ENCODE results near the gene DDX41. TPM values are rescaled to one million over a fixed set of nuclear protein-coding genes. Genes with fewer than 3 reads are reported as not detected.

Gene DDX41
- total RNA-seq, 1 donor from 2014 or later = 174 TPM

DNA sequence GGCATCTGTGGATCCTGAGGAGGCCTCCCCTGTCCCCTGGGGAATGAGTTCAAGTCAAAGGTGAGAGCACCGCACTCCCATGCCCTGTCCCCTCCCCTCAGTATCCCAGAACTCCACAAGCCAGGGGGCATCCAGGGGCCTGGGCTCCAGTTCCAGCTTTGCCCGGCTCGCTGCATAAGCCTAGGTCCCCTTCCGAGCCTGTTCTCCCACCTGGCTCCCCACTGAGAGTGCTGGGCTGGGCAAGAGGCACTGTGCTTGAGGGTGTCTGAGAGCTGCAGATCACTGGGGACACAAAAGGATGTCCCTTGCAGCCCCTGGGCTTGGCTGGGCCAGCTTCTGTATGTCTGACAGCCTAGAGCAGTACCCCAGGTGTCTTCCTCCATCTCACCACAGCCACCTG lies 11.7 kb downstream of the DDX41 start:
- TF ChIP-seq, protein P1, sequence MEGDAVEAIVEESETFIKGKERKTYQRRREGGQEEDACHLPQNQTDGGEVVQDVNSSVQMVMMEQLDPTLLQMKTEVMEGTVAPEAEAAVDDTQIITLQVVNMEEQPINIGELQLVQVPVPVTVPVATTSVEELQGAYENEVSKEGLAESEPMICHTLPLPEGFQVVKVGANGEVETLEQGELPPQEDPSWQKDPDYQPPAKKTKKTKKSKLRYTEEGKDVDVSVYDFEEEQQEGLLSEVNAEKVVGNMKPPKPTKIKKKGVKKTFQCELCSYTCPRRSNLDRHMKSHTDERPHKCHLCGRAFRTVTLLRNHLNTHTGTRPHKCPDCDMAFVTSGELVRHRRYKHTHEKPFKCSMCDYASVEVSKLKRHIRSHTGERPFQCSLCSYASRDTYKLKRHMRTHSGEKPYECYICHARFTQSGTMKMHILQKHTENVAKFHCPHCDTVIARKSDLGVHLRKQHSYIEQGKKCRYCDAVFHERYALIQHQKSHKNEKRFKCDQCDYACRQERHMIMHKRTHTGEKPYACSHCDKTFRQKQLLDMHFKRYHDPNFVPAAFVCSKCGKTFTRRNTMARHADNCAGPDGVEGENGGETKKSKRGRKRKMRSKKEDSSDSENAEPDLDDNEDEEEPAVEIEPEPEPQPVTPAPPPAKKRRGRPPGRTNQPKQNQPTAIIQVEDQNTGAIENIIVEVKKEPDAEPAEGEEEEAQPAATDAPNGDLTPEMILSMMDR (conservative IDR thresholded peaks at IDR 0.05; ENCODE audit: low read depth, low read length) = no peak
- H3K4me3 ChIP-seq (ENCODE audit: low read depth, low read length) = no peak overlapping the region
- no peak for DNase-seq (ENCODE audit: low read depth)

DNA sequence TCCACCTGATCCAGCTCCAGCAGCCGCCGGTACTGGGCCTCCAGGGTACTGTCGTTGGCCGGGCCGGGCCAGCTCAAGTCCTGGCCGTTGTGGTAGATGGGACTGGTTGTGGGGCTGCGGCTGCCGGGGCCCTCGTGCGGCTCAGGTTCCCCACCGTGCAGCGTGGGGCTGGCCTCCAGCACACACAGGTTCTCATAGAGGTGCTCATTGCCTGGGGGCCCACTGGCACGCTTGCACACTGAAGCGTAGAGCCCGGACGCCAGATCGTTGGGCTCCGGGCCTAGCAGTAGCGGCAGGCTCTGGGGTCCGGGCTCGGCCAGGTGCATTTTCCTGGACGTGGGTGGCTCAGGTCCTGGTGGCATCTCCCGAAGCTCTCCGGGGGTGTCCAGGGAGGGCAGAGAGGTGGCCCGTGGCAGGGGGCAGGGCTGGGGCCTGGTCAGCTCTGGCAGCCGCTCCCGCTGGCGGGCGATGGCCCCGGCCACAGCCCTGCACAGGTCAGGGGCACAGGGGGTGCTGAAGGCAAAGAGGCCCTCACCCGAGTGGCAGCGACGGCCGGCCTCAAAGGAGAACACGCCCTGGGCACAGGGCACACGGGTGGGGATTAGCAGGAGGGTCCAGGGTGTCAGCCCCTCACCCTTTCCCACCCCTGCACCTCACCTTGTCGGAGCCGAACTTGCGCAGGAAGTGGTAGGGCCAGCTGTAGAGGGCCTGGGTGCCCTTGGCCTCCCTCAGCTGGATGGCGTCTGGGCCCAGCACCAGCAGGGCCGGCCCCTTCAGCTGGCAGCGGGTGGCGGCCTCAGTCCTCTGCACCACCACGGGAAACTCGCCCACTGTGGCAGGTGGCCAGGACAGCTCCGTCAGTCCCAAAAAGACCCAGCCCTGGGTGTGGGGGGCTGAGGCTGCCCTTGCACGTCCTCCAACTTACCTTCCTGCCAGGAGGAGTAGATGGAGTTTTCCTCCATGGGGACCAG lies 12.4 kb downstream of the DDX41 start:
- TF ChIP-seq, protein P1 (conservative IDR thresholded peaks at IDR 0.05; ENCODE audit: low read depth, low read length) = no peak
- no peak overlapping the region for H3K4me3 ChIP-seq (ENCODE audit: low read depth, low read length)
- no peak for DNase-seq (ENCODE audit: low read depth)

DNA sequence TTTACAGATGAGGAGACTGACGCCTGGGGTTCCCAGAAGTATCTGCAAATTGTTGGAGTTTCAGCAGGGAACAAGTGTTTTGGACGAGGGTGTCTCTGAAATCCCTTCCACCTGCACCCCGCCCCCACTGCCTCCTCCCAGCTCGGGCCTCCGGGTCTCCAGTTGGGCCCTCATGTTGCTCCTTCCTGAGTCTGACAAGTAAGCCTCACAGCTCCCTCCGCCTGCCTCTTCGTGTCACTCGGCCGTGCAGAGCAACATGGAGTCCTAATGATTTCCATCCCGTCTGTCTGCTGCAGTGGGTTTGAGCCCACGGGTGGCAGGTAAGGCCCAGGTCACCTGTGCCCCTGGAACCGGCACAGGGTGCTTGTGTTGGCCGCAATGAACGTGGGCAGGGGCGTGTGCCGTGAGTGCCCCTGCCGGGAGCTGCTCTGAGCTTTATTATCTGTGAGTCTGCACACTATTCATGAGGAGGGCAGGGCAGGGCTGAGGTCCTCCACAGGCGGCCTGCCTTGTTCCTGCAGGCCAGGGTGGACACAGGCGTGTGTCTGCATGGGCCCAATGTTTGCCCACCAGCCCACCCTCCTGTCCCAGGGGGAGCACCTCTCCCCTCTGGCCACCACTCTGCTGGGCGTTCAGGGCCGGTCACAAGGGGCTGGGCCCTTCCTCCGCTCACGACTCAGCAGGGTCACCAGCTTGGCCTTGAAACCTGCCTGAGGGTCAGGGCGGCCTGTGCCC lies 13.2 kb downstream of the DDX41 start:
- H3K4me3 ChIP-seq (ENCODE audit: low read depth, low read length) = no peak overlapping the region
- no peak for DNase-seq (ENCODE audit: low read depth)
- TF ChIP-seq, protein P1 (conservative IDR thresholded peaks at IDR 0.05; ENCODE audit: low read depth, low read length) = no peak

DNA sequence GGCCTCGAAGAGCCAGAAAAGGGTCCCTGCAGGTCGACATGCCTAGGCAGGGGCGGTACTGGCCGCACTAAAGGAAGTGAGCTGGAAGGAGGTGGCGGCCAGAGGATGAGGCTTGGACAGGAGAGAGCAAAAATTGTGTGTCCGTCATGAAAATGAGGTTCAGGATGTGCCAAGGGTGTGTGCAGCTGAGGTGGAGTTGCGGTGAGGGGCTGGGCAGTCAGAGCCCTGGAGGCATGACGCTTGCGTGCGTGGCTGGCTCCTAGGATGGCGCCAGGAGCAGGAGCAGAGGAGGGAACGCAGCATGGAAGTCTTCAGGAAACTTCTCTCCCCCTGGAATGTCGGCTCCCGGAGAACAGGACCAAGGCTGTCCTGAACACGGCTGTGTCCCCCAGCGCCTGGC lies 13.9 kb downstream of the DDX41 start:
- no peak for DNase-seq (ENCODE audit: low read depth)
- TF ChIP-seq, protein P1 (conservative IDR thresholded peaks at IDR 0.05; ENCODE audit: low read depth, low read length) = no peak
- no peak overlapping the region for H3K4me3 ChIP-seq (ENCODE audit: low read depth, low read length)

DNA sequence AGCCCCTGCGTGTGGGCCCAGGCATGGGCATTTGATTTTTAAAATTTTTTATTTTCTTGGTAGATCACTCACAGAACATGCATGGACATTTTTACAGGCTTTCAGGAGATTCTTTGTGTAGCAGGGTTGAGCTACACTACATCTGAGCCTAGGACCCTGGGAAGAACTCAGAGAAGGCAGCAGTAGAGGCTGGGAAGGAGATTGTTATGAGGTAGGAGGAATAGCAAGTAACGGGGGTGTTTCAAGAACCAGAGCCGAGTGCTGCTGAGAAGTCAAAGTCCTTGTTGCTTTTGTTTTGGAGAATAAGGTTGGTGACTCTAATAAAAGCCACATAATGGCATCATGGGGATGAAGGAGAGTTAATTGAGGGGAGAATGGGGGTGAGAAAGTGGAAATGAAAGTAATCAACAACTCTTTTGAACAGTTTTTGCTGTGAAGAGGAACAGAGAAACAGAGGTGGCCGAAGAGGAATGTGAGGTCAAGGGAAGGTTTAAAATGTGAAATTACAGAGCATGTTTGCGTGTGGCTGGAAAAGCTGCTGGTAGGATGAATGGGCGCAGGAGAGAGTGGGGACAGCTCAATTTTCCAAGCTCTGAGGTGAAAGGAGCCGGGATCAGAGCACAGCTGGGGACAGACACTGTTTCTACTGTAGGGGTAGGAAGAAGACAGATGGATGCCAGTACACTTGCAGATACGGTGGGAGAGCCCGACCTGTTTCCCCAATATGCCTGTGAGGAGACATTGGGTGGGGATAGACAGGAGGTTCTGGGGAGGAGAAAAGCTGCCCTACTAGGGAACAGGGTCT lies 14.7 kb downstream of the DDX41 start:
- DNase-seq (ENCODE audit: low read depth) = no peak
- H3K4me3 ChIP-seq (ENCODE audit: low read depth, low read length) = no peak overlapping the region
- TF ChIP-seq, protein P1 (conservative IDR thresholded peaks at IDR 0.05; ENCODE audit: low read depth, low read length) = no peak

DNA sequence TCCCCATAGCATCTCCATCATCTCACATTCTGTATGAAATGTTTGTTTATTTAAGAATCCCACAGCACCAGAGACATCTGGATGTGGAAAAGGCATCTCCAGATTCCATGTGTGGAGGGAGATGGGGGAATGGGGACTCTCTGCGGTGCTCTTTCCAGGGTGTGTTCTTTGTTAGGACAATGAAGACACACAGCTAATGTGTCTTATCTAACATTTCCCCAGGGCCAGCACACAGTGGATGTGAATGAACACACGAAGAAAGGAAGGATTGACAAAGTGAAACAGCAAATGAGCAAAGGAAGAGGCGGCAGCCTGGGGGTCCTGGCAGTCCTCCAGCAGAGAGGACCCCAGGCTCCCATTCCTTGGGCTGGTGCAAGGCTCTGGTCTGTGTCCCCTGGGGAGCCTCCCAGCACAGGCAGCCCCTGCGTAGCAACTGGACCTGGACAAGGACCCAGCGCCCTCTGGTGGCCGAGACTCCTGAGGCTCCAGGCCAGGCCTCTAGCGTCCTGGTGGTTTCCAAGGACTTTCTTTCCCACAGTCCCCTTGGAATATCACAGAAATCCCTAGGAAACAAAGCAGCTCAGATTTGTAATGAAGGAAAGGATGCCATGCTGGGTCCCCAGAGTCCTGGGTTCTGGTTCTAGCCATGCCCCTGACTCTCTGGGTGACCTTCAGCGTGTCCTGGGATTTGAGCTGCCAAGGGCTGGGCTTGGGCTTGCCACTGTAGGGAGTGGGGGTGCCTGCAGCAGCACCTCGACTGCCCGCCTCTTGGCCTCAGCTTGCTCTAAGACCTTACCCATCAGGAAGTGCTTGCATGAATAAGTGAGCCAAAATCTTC lies 15.9 kb downstream of the DDX41 start:
- no peak for DNase-seq (ENCODE audit: low read depth)
- H3K4me3 ChIP-seq (ENCODE audit: low read depth, low read length) = no peak overlapping the region
- TF ChIP-seq, protein P1 (conservative IDR thresholded peaks at IDR 0.05; ENCODE audit: low read depth, low read length) = peak; percentile 95
